ENCODE data around the gene PINK1. TPM values are rescaled to one million over a fixed set of nuclear protein-coding genes. Genes with fewer than 3 reads are reported as not detected.
"Not testable (repeated sequence)": the region's sequence is repeated elsewhere in the genome, so short reads cannot be mapped to it uniquely, and the experiment has no call there.

The PINK1 gene
- total RNA-seq = 72.9 TPM

DNA sequence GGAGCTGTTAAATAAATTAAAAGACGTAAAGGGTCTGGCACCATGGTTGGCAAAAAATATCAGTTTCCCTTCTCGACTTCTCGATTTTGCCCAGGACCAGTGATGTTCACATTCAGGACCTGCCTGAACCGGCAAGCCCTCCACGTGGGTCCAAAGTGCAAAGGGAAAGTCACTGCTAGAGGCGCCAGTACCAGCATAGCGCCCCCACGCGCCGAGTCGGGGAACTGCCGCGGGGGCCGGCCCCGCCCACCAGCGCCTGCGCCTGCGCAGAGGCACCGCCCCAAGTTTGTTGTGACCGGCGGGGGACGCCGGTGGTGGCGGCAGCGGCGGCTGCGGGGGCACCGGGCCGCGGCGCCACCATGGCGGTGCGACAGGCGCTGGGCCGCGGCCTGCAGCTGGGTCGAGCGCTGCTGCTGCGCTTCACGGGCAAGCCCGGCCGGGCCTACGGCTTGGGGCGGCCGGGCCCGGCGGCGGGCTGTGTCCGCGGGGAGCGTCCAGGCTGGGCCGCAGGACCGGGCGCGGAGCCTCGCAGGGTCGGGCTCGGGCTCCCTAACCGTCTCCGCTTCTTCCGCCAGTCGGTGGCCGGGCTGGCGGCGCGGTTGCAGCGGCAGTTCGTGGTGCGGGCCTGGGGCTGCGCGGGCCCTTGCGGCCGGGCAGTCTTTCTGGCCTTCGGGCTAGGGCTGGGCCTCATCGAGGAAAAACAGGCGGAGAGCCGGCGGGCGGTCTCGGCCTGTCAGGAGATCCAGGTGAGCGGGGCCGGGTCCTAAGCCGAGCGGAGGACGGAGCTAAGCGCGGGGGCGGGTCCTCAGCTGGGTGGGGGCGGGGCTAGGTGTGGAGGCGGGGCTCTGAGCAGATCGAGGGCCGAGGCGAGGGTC is at the start of gene PINK1:
TSS of gene PINK1 (plus strand) at position 269 of the 875 bp plus-strand sequence. CDS start at position 360, 91 bp downstream.
- peak; percentile 85 for DNase-seq (ENCODE audit: low spot score)

DNA sequence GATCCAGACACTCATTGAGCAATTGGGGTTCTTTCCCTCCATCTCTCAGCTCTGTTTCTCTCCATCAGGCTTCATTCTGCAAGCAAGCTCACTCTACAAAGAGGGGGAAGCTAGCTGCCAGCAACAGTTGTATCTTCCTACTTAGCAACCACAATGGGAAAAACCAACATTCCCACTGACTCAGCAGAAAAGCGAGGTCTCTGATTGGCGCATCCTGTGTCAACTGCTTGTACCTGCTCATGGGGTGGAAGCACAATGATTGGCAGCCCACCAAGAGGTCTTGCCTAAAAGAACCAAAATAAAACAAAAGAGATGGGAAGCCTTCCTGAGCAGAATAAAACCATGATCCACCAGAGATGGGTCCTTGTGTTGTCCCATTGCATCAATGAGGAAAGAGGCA is 48.4 kb upstream of the PINK1 start:
- no peak for DNase-seq (ENCODE audit: low spot score)

DNA sequence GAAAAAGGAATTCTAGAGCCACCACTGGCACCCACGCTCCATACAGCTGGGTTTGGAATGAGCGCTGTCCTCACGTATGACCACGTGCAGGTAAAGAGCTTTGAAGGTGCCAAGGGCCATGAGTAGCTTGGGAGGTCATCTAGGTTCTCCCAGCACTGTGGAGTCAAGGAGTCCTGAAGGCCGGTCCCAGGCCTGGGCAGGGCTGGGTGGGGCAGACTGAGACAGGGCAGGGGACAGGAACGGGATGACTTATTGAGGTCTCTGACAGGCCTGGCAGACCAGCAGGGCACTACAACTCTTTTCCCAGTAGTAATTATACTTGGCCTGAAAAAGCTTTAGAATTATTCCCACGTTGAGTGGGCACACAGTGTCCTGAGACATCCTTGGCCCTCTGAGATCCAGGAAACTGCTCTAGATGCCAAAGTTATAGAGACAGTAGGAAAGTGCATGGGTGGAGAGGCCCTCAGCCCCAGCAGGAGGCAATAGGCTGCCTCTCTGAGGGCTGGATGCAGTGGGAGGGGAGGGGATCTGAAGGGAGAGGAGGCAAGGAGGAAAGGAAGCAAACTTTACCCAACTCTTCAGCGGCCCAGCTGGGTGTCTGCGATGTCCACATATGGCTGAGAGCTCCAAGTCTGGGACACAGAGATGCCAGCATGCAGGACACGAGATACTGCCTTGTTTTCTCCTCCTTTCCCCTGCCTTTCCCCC is 46.2 kb upstream of the PINK1 start:
- no peak for DNase-seq (ENCODE audit: low spot score)

DNA sequence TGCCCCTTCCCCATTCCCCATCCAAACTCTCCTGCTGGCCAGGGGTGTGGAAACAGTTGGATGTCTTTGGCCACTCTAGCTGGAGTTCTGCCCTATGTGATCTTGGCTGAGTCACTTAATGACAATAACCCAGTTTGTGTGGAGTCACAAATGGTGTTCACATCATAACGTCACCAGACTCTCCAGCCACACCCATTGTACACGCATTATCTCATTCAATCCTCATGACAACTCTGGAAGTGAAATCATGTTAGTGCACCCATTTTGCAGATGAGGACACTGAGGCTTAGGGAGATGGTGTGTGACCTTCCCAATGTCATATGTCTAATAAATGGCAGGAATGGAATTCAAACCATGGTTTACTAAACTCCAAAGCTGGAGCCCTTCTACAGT is 45.6 kb upstream of the PINK1 start:
- DNase-seq (ENCODE audit: low spot score) = no peak

DNA sequence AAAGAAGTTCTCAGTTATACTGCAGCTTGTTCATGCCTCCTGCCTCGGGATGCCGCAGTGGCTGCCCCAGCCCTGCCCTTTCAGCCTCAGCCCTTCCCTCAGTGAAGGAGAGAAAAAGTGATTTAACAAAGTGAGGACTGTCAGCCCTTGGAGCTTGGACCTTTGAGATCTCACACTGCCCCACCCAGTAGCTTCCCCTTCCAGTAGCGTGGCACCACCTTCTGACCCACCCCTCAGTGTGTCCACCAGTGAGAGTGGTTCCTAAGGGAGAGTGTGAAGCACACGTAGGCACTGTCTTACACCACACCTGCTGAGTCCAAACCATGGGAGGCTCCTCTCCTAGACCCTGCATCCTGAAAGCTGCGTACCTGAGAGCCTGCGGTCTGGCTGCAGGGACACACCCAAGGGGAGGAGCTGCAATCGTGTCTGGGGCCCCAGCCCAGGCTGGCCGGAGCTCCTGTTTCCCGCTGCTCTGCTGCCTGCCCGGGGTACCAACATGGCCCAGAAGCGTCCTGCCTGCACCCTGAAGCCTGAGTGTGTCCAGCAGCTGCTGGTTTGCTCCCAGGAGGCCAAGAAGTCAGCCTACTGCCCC is 44.5 kb upstream of the PINK1 start, which contains the start of gene CDA:
TSS of gene CDA (plus strand) at position 464 of the 592 bp plus-strand sequence. CDS start at position 497, 33 bp downstream.
- DNase-seq (ENCODE audit: low spot score) = no peak

DNA sequence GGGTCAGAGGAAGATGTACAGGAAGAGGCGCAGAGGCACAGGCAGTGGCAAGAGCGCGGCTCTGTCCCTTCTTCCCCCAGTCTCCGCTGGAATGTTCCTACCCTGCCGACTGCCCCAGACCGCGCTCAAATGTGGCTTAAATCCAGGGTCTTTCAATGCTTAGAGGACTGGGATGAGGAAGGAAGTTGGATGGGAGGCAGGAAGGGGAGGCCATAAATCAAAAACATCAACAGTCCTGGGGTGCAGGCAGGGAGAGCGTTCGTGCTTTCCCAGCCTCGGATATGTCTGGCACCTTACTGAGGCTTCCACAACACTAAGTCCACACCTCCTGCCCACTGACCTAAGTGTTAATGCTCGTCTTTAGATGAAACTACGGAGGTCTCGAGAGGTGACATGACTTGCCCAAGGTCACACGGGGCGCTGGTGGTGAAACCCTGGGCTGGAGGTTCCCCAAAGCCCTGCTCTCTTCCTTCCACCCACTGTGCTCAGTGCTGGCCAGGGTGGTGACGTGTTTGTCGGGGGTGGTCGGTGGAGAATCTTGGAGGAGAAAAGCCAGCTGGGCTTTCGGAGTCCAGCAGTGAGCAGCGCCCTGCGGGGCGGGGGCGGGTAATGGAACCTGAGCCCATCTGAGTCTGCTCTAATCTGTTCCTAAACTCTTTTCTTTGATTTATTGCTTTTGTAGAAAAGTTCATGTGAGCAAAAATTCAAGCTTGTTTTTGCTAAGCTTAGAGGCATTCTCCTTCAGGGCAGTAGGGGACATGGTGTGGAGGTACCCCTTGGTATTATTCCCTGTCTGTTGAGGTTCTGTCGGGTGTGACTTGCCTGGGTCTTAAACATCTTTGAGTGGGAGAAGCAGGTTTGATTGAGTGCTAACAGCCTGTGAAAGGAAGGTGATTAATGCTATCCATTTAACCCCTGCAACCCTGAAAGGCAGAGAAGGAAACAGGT is 43.7 kb upstream of the PINK1 start:
- DNase-seq (ENCODE audit: low spot score) = no peak

DNA sequence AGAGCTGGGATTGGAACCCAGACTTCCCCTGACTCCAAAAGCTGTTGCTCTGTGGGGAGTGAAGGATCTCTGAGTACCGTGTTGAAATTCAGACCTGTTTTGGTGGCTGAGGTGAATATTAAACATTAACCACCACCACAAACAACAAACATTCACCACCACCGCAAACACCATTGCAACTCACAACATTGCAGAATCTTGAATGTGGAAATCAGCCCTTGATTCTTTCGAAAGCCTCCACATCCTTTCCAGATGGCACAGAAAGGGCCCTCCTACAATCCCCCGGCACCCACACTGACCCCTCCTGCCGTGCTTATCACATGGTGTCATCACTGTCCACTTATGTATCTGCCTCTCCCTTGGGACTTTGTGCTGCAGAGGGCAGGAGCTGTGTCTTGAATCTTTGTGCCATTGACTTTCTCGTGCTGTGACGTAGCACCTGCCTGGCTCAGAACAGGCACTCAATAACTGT is 42.9 kb upstream of the PINK1 start:
- no peak for DNase-seq (ENCODE audit: low spot score)

DNA sequence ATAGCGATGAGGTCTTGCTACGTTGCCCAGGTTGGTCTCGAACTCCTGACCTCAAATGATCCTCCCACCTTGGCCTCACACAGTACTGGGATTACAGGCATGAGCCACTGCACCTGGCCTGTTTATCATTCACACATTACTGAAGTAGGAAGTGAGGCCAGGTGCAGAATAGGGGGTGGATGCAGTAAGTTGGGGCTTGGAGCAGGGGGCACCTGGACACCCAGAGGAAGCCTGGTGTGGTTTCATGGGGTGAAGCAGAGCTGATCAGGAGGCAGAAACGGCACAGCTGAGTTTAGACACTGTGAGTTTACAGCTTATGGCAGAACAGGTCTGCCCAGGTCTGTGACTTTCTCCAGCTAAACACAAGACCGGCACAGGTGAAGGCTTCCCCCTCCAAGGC is 39.5 kb upstream of the PINK1 start:
- DNase-seq (ENCODE audit: low spot score) = no peak

DNA sequence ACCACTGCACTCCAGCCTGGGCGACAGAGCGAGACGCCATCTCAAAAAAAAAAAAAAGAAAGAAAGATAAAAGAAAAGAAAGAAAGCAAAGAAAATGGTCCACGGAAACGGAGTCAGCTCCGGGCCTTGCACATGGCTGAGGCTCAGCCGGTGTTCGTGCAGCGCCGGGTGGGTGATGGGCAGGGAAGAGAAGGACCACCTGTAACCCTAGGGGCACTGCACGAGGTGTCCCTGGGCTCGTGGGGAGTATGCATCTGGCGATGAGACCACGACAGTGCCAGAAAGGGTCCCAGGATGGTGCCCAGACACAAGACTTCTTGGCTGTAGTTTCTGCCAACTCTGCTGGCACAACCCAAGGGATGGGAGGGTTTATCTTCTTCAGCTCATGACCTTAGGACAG is 38.5 kb upstream of the PINK1 start:
- no peak for DNase-seq (ENCODE audit: low spot score)

DNA sequence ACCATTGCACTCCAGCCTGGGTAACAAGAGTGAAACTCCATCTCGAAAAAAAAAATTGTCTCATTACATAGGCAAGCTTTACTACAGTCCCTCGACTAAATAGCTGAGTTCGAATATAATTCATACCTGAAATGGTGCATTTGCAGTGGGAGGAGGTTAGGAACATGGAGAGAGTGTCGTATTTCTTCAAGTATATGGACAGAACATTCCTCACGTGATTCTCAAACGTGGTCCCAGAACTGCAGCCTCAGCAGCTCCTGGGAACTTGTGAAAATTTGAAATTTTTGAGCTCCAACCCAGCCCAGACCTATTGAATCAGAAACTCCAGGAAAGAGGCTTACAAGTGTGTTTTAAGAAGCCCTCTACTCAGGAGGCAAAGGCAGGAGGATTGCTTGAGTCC is 37.2 kb upstream of the PINK1 start:
- DNase-seq (ENCODE audit: low spot score) = no peak

DNA sequence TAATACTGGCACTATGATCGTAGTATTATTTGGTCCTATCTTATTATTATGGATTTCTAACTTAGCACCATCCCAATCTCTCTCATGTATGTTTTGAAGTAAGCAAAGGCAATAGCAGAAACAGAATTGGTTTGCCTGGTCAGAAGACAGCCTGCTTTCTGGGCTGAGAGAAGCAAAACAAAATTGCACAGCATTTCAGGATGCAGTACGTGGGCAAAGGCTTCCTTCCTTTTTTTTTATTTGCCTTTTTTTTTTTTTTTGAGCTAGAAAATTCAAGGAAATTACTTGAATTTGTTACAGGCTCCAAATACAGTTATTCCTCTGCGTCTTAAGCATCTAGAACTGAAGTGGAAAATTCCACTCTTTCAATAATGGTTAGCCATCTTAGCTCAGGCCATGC is 35.6 kb upstream of the PINK1 start:
- DNase-seq (ENCODE audit: low spot score) = no peak

DNA sequence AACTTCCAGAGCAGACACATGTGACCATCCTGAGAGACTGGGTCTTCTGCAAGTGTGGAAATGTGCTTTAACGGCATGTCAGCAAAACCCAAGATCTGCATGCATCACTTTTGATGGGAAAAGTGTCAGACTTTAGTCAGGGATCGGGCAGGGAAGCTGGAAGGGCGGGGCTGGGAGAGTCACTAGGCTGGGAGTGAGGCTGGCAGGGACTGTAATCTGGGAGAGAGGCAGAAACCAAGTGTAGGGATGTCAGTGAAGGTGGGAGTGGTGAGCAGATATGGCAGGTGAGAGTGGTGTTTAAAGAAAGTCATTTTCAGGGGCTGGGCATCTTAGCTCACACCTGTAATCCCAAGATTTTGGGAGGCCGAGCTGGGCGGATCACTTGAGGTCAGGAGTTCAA is 33.1 kb upstream of the PINK1 start:
- no peak for DNase-seq (ENCODE audit: low spot score)

DNA sequence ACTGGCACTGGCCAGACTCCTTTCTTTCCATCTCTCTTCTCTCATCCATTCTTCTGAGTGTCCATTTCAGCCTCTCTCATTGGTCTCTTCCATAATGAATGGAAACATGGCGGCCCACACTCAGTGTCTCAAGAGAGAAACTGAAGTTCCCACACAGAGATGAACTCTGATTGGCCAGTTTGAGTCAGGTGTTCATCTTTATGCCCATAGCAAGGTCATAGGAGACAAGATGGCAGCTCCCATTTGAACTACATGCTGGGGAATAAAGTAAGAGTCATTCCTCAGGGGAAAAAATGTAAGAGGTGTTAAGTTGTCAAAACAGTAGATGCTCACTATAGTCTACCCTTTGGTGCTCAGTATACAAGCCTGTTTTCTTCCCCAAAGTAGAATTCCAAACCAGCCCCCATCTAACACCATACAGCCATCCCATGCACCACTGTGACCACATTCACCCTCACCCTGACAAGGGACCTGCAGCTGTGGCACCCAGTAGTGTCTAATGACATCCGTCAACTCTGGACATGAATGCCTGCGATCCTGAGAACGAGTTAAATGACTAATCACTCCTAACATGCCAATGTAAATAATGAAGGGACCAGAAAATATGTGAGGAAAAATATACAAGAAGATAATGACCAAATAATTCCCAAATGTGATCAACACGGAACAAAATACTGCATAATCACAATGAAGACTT is 32.0 kb upstream of the PINK1 start:
- no peak for DNase-seq (ENCODE audit: low spot score)

DNA sequence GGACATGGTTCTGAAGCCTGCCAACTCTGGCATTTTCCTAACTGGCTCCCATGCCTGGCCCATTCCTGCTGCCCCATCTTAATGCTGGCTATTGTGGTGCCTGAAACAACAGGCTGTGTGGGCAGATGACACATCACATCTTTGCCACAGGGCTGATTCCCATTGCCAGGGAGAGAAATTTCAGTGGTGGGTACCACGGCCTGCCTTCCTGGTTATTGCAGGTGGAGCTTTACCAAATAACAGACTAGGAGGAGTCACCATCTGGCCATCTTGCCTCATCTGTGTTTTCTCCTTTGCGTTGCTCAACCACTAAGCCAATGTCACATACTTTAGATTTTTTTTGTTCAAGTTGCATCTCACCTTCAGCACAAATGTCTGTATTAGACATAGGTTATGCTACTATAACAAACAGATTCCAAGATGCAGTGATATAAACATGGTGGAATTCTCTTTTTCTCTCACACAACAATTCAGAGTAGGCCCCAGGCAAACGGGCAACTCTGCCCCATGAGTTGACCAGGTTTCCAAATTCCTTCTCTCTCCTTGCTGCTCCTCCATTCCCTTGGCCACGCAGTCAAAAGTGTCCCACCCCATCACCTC is 30.3 kb upstream of the PINK1 start:
- DNase-seq (ENCODE audit: low spot score) = no peak

DNA sequence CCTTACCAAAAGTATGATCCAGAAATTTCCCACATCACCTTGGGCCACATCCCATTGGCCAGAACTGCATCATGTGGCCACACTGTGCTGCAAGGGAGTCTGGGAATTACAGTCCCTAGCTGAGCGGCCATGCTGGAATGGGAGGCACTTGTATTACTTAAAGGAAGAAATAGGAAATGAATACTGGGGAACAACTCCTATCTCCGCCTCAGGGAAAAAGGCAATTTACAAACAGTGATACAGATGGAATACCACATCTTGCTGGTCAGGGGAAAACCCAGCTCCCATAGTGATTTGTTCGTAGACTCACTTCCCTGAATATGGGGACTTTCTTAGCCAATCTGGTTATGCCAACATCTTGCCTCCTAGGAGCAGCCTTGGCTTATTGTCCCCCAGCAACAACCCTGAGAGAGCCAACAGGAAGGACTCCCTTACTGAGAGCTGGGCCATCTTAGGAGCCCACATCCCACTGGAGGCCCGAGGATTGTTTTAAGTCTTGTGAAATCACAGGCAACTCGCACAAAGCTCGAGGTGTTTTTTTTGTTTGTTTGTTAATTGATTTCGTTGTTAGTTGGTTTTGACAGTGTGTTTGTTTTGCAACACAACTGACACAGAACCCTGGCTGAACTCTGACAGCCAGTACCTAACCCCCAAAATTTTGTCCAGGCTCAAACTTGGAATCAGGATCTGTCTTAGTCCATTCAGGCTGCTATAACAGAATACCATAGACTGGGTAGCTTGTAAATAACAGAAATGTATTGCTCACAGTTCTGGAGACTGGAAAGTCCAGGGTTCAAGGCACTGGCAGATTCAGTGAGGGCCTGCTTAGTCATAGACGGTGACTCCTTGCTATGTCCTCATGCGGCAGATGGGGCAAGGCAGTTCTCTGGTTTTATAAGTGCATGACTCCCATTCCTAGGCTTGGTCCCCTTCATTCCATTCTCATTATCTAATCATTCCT is 29.5 kb upstream of the PINK1 start:
- DNase-seq (ENCODE audit: low spot score) = no peak

DNA sequence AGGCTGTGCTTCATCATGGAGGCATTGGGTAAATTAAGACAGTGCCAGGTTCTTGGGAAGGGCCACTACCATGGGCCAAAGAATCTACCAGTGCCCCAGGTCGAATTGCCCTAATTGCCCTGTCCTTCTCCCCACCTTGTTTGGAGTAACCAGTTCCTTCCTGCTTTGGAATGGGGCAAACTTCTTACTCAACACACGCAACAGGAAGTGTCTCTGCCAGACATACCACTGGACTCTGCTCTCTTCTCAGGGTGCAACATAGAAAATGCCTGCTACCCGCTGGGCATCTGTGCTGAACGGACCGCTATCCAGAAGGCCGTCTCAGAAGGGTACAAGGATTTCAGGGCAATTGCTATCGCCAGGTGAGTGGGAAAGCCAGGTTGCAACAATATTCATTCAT is 28.6 kb upstream of the PINK1 start:
- DNase-seq (ENCODE audit: low spot score) = no peak

DNA sequence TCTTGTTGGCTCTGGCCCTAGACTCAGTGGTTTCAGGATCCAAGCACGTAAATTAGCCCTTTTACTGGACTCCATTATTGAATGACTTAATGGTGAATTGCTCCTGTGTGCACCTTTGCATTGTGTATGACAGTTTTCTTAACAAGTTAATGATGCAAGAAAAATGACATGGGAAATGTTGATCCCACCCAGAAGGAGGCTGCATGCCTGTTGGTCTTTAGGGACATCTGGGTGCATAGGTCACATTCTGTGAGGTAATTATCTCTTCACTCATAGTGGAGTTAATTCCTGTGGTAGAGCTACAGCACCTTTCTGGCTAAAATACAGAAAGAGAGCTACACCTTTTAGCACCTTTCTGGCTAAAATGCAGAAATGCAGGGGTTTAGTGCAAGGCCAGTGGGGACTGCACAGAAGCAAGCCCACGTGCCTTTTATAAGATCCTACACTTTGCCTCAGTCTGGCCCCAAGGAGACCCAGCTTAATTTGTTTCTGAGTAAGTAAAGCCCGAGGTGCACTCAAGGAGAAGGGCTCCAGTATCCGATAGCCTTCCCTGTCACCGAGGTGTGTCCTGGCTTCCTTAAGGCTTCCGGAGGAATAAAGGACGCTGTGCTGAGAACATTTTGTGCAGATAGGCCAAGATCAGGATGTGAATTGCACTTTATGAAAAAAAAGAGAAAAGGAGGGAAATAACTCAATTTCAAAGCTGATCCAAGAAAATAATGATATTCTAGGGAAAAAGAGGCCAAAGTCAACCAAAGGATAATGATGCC is 26.3 kb upstream of the PINK1 start:
- not testable (repeated sequence) for DNase-seq (ENCODE audit: low spot score)

DNA sequence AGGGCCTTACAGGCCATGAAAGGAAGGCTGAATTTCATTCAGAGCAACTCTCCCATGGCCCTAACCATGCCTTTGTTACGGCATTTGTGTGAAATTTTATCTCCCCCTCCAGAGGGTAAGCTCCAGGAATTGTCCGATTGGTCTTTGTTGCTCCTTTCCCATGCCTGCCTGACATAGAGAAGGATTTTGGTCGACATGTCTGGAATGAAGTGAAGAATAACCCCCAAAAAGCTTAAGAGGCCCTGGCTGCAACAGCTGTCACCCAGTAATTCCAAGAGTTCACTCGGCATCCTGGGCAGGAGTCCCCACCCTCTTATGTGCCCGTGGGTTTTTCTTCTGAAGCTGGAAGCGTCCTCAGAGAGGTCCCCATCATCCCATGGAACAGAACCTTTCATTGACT is 23.7 kb upstream of the PINK1 start:
- no peak for DNase-seq (ENCODE audit: low spot score)

Measured in mucosa of gallbladder (tissue), 1 donor.